K562 (cell line): Measurements from ENCODE around the gene MDFIC. TPM values are rescaled to one million over a fixed set of nuclear protein-coding genes. Genes with fewer than 3 reads are reported as not detected.

Experiments
- ATAC-seq: fragments of 200-7000 bp; cut with Tn5 transposase; 3 replicates; pipeline ENCODE4 v1.9.1; 2020; ENCODE audit warnings: moderate library complexity
- BruUV-seq: library from RNA; stranded (reverse); fragments of 400-500 nt; replicated peaks from 2 replicates; lab custom pipeline; 2021; lab: Mats Ljungman, UMichigan
- CTCF ChIA-PET: fragments of 300-600 bp; formaldehyde crosslinking; extraction: SDS; loops from one replicate; lab custom pipeline; 2021; ENCODE audit warnings: low intra/inter-chr PET ratio; lab: Yijun Ruan, JAX
- POLR2A ChIA-PET: fragments of 300-600, 350-650 bp; sonication (Branson Sonifier 250); formaldehyde crosslinking; extraction: SDS; loops from one replicate; lab custom pipeline; 2021; ENCODE audit warnings: antibody characterized with exemption, inconsistent platforms; lab: Yijun Ruan, JAX
- DNase-seq, 4 experiments: peaks; one replicate each; pipeline versions ENCODE4 v3.0.0 to v3.0.0-alpha.2; 2011 to 2018; ENCODE audit warnings: low spot score in 3 of 4, mixed read lengths in 3 of 4; ENCODE audit errors: extremely low read depth in 1 of 4
- FAIRE-seq: peaks from 2 replicates; lab custom pipeline; 2011; peaks lifted over from hg19 to GRCh38; lab: Jason Lieb, UNC
- H2AFZ ChIP-seq: 2 replicates; pipeline ENCODE4 v1.6.0; 2011; ENCODE audit warnings: low read depth, low read length, control low read depth, inconsistent platforms
- H3K27ac ChIP-seq: fragments of 200-600 bp; 3 replicates; pipeline ENCODE4 v1.8.0; 2011; ENCODE audit warnings: low read depth, mild to moderate bottlenecking, control low read depth, inconsistent platforms, low read length, moderate library complexity, mixed read lengths; ENCODE audit errors: extremely low read depth
- H3K27me3 ChIP-seq, 2 experiments: fragments of 300-600 bp in 1 of 2; 2 replicates in 1 of 2; 3 replicates in 1 of 2; pipeline versions ENCODE4 v1.6.0 to v1.8.0; 2011; ENCODE audit warnings: inconsistent platforms in 2 of 2, low read length in 2 of 2, mild to moderate bottlenecking in 1 of 2, mixed read lengths in 1 of 2, moderate library complexity in 1 of 2; ENCODE audit not compliant: control insufficient read depth in 2 of 2, insufficient read depth in 2 of 2
- H3K36me3 ChIP-seq: fragments of 300-600 bp; 3 replicates; pipeline ENCODE4 v1.8.0; 2011; ENCODE audit warnings: mild to moderate bottlenecking, low read length, inconsistent platforms; ENCODE audit not compliant: control insufficient read depth, insufficient read depth
- H3K4me1 ChIP-seq, 2 experiments: fragments of 200-600 bp in 1 of 2; replicated peaks in 1 of 2; 2 replicates in 1 of 2; 3 replicates in 1 of 2; pipeline versions ENCODE4 v1.5.1 to v1.8.0; 2011; ENCODE audit warnings: inconsistent platforms in 2 of 2, low read length in 2 of 2, mild to moderate bottlenecking in 1 of 2, mixed read lengths in 1 of 2, moderate library complexity in 1 of 2; ENCODE audit not compliant: control insufficient read depth in 2 of 2, insufficient read depth in 2 of 2
- H3K4me2 ChIP-seq: 2 replicates; pipeline ENCODE4 v1.6.1; 2011; ENCODE audit warnings: low read length, control low read depth, inconsistent platforms, mixed read lengths; ENCODE audit not compliant: insufficient read depth
- H3K4me3 ChIP-seq: fragments of 200-600 bp; sonication (generic), shearing (Covaris generic); 2 replicates; pipeline ENCODE4 v1.5.1; 2016; ENCODE audit warnings: control low read depth, inconsistent platforms
- H3K79me2 ChIP-seq: fragments of 200-600 bp; 3 replicates; pipeline ENCODE4 v1.8.0; 2011; ENCODE audit warnings: low read length, inconsistent platforms; ENCODE audit not compliant: control insufficient read depth, insufficient read depth
- H3K9ac ChIP-seq, 2 experiments: 2 replicates each; pipeline versions ENCODE4 v1.6.0 to v1.6.1; 2011; ENCODE audit warnings: low read depth in 2 of 2, low read length in 2 of 2, control low read depth in 1 of 2, inconsistent platforms in 1 of 2, mild to moderate bottlenecking in 1 of 2, mixed read lengths in 1 of 2; ENCODE audit not compliant: insufficient read depth in 1 of 2
- H3K9me1 ChIP-seq: one replicate; pipeline ENCODE4 v1.6.0; 2011; ENCODE audit warnings: inconsistent platforms, mild to moderate bottlenecking, low read length, moderate library complexity; ENCODE audit not compliant: control insufficient read depth, insufficient read depth
- H3K9me3 ChIP-seq: replicated peaks from 2 replicates; pipeline ENCODE4 v1.5.1; 2011; ENCODE audit warnings: low read depth, low read length, inconsistent platforms; ENCODE audit not compliant: control insufficient read depth, insufficient read depth
- H4K20me1 ChIP-seq: replicated peaks from 2 replicates; pipeline ENCODE4 v1.6.1; 2011; ENCODE audit warnings: low read length, inconsistent platforms, mixed read lengths; ENCODE audit not compliant: control insufficient read depth, insufficient read depth
- EWSR1 ChIP-seq: fragments of 450-650 bp; IDR thresholded peaks from 2 replicates; pipeline ENCODE4 v1.6.1; 2018; ENCODE audit warnings: borderline replicate concordance, mild to moderate bottlenecking, low read depth, moderate library complexity; ENCODE audit not compliant: partially characterized antibody
- HNRNPUL1 ChIP-seq: fragments of 200-400 bp; formaldehyde crosslinking; IDR thresholded peaks from 2 replicates; pipeline ENCODE4 v1.6.1; 2017; ENCODE audit warnings: low read length
- NCOA1 ChIP-seq: fragments of 450-650 bp; IDR thresholded peaks from 2 replicates; pipeline ENCODE4 v1.6.1; 2016; ENCODE audit warnings: low read depth
- NFIC ChIP-seq: fragments of 450-650 bp; IDR thresholded peaks from 2 replicates; pipeline ENCODE4 v1.6.1; 2017; ENCODE audit warnings: mild to moderate bottlenecking, inconsistent platforms
- NFIX ChIP-seq: fragments of 250-450 bp; sonication (Bioruptor Pico); IDR thresholded peaks from 2 replicates; pipeline ENCODE4 v1.4.0; 2020; ENCODE audit warnings: low read depth, mild to moderate bottlenecking, moderate library complexity
- RBM25 ChIP-seq: fragments of 200-400 bp; formaldehyde crosslinking; IDR thresholded peaks from 2 replicates; pipeline ENCODE4 v1.6.1; 2018; ENCODE audit warnings: low read length, low read depth, moderate library complexity; ENCODE audit not compliant: severe bottlenecking
- ZBED1 ChIP-seq: IDR thresholded peaks from 2 replicates; pipeline ENCODE4 v1.6.1; 2014
- ZNF668 ChIP-seq: fragments of 250-450 bp; sonication (Bioruptor Pico); IDR thresholded peaks from 2 replicates; pipeline ENCODE4 v1.8.0; 2022; ENCODE audit warnings: mild to moderate bottlenecking, inconsistent platforms
- WGBS: fragments of 100-300 bp; shearing (Covaris generic); methylation state at CpG from one replicate; pipeline ENCODE4 v1.1.6; 2016; ENCODE audit warnings: low coverage, mixed read lengths; ENCODE audit not compliant: insufficient coverage; ENCODE audit errors: missing lambda C conversion rate; 5-methylcytosine and 5-hydroxymethylcytosine counted together
- in situ Hi-C: fragments of 300-500 bp; cut with MboI; formaldehyde crosslinking; loops from 4 replicates; pipeline ENCODE4 v1.15.0; 2018; ENCODE audit warnings: inconsistent platforms, mixed read lengths
- intact Hi-C: fragments of 100-400 bp; cut with micrococcal nuclease; formaldehyde crosslinking; loops from 2 replicates; pipeline ENCODE4 v1.14.2; 2022
- polyA plus RNA-seq, 8 experiments: library from polyadenylated mRNA; depleted of rRNA in 4 of 8; stranded (reverse) in 5 of 8; unstranded in 3 of 8; fragments of >200 nt; fragmentation: Nextera tagmentation in 2 of 8; fragmentation: Illumina TruSeq in 1 of 8; extraction: Ambion mirVana in 2 of 8; extraction: Trizol in 1 of 8; gene quantifications; 2 replicates each; pipeline versions ENCODE4 v1.2.1 to v1.2.3, GENCODE V29; 2011 to 2014; ENCODE audit warnings: inconsistent platforms in 1 of 8, missing spikeins in 1 of 8
- total RNA-seq, 7 experiments: library from RNA; depleted of rRNA in 6 of 7; stranded (reverse); fragments of >200 nt in 6 of 7; fragmentation: Illumina TruSeq in 2 of 7; extraction: Trizol in 2 of 7; gene quantifications; 2 replicates each; pipeline versions ENCODE4 v1.2.1 to v1.2.3, GENCODE V29; 2011 to 2021; ENCODE audit warnings: low replicate concordance in 1 of 7
- TF ChIP-seq, protein P1 (sequence below): fragments of 450-650 bp; formaldehyde crosslinking; IDR thresholded peaks from 2 replicates; pipeline ENCODE4 v1.4.0; 2022; ENCODE audit warnings: mild to moderate bottlenecking, moderate library complexity
- TF ChIP-seq, protein P2 (sequence below): fragments of 450-650 bp; IDR thresholded peaks from 2 replicates; pipeline ENCODE4 v1.6.1; 2016; ENCODE audit warnings: low read depth
- TF ChIP-seq, protein P3 (sequence below): fragments of 250-450 bp; sonication (Bioruptor Pico); IDR thresholded peaks from 2 replicates; pipeline ENCODE4 v1.9.0; 2021; ENCODE audit warnings: mild to moderate bottlenecking, inconsistent platforms

The MDFIC gene
- total and polyA plus RNA-seq, 9 of the 15 experiments (the other 6 are each of a cell fraction or from before 2014, with no cell fraction given): 0.13 to 0.24 TPM; not detected in 7

DNA sequence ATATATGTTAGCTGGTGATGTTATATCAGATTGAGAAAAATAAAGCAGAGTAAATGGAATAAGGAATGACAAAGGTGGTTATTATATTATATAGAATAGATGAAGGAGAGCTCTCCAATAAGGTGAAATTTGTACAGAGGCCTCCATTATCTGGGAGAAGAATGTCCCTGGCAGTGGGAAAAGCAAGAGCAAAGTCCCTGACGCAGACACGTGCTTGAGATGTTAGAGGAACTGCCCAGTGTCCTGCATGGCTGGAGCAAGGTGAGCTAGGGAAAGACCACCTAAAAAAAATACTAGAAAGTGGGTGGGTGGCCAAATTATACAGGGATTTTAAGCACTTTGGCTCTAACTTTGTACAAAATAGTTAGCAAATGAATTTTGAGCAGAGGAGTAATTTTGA lies 120.7 kb downstream of the MDFIC start:
- BruUV-seq: no TSS peak
- H3K4me2 ChIP-seq: no peak overlapping the region
- TF ChIP-seq, protein P1, sequence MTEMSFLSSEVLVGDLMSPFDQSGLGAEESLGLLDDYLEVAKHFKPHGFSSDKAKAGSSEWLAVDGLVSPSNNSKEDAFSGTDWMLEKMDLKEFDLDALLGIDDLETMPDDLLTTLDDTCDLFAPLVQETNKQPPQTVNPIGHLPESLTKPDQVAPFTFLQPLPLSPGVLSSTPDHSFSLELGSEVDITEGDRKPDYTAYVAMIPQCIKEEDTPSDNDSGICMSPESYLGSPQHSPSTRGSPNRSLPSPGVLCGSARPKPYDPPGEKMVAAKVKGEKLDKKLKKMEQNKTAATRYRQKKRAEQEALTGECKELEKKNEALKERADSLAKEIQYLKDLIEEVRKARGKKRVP: no peak
- TF ChIP-seq EWSR1: no peak
- no peak for TF ChIP-seq ZNF668 (CRISPR knock-in tag)
- TF ChIP-seq NFIC: no peak
- TF ChIP-seq ZBED1: no peak
- TF ChIP-seq NCOA1: no peak
- TF ChIP-seq HNRNPUL1: no peak
- TF ChIP-seq NFIX (CRISPR knock-in tag): no peak
- no peak for TF ChIP-seq RBM25
- TF ChIP-seq, protein P2, sequence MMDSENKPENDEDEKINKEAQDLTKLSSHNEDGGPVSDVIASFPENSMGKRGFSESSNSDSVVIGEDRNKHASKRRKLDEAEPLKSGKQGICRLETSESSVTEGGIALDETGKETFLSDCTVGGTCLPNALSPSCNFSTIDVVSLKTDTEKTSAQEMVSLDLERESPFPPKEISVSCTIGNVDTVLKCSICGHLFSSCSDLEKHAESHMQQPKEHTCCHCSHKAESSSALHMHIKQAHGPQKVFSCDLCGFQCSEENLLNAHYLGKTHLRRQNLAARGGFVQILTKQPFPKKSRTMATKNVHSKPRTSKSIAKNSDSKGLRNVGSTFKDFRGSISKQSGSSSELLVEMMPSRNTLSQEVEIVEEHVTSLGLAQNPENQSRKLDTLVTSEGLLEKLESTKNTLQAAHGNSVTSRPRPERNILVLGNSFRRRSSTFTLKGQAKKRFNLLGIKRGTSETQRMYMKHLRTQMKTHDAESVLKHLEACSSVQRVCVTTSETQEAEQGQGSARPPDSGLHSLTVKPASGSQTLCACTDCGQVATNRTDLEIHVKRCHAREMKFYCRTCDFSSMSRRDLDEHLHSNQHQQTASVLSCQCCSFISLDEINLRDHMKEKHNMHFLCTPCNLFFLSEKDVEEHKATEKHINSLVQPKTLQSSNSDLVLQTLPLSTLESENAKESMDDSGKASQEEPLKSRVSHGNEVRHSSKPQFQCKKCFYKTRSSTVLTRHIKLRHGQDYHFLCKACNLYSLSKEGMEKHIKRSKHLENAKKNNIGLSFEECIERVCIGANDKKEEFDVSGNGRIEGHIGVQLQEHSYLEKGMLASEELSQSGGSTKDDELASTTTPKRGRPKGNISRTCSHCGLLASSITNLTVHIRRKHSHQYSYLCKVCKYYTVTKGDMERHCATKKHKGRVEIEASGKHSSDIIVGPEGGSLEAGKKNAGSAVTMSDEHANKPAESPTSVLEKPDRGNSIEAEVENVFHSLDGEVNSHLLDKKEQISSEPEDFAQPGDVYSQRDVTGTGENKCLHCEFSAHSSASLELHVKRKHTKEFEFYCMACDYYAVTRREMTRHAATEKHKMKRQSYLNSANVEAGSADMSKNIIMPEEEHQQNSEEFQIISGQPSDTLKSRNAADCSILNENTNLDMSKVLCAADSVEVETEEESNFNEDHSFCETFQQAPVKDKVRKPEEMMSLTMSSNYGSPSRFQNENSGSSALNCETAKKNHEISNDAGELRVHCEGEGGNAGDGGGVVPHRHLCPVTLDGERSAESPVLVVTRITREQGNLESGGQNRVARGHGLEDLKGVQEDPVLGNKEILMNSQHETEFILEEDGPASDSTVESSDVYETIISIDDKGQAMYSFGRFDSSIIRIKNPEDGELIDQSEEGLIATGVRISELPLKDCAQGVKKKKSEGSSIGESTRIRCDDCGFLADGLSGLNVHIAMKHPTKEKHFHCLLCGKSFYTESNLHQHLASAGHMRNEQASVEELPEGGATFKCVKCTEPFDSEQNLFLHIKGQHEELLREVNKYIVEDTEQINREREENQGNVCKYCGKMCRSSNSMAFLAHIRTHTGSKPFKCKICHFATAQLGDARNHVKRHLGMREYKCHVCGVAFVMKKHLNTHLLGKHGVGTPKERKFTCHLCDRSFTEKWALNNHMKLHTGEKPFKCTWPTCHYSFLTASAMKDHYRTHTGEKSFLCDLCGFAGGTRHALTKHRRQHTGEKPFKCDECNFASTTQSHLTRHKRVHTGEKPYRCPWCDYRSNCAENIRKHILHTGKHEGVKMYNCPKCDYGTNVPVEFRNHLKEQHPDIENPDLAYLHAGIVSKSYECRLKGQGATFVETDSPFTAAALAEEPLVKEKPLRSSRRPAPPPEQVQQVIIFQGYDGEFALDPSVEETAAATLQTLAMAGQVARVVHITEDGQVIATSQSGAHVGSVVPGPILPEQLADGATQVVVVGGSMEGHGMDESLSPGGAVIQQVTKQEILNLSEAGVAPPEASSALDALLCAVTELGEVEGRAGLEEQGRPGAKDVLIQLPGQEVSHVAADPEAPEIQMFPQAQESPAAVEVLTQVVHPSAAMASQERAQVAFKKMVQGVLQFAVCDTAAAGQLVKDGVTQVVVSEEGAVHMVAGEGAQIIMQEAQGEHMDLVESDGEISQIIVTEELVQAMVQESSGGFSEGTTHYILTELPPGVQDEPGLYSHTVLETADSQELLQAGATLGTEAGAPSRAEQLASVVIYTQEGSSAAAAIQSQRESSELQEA: no peak
- TF ChIP-seq, protein P3, sequence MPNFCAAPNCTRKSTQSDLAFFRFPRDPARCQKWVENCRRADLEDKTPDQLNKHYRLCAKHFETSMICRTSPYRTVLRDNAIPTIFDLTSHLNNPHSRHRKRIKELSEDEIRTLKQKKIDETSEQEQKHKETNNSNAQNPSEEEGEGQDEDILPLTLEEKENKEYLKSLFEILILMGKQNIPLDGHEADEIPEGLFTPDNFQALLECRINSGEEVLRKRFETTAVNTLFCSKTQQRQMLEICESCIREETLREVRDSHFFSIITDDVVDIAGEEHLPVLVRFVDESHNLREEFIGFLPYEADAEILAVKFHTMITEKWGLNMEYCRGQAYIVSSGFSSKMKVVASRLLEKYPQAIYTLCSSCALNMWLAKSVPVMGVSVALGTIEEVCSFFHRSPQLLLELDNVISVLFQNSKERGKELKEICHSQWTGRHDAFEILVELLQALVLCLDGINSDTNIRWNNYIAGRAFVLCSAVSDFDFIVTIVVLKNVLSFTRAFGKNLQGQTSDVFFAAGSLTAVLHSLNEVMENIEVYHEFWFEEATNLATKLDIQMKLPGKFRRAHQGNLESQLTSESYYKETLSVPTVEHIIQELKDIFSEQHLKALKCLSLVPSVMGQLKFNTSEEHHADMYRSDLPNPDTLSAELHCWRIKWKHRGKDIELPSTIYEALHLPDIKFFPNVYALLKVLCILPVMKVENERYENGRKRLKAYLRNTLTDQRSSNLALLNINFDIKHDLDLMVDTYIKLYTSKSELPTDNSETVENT (CRISPR knock-in tag): no peak
- H3K27me3 ChIP-seq: no peaks in the 10 kb centered on the region
- ATAC-seq (no peak), DNase-seq (no peak), FAIRE-seq (no peak)
- intact Hi-C loops (no loop called here), in situ Hi-C loops (no loop called here)
- H3K9me1 ChIP-seq: no peaks in the 10 kb centered on the region
- no peaks in the 10 kb centered on the region for H3K4me1 ChIP-seq
- no peak overlapping the region for H3K27ac ChIP-seq
- WGBS: 0% methylated on average over 2 of the region's 2 CpGs
- no peak overlapping the region for H2AFZ ChIP-seq
- H3K36me3 ChIP-seq: no peaks in the 10 kb centered on the region
- H4K20me1 ChIP-seq: no peaks in the 10 kb centered on the region
- no peaks in the 10 kb centered on the region for H3K79me2 ChIP-seq
- no peak overlapping the region for H3K4me3 ChIP-seq
- H3K9me3 ChIP-seq: no peaks in the 10 kb centered on the region
- POLR2A ChIA-PET: no interaction called here
- CTCF ChIA-PET: no interaction called here
- H3K9ac ChIP-seq: no peak overlapping the region
